ENCODE results near the gene WDR82. TPM values are rescaled to one million over a fixed set of nuclear protein-coding genes. Genes with fewer than 3 reads are reported as not detected.

WDR82 gene
- total and polyA plus RNA-seq, 2 experiments from 2014 or later: 25.2 to 71.8 TPM

DNA sequence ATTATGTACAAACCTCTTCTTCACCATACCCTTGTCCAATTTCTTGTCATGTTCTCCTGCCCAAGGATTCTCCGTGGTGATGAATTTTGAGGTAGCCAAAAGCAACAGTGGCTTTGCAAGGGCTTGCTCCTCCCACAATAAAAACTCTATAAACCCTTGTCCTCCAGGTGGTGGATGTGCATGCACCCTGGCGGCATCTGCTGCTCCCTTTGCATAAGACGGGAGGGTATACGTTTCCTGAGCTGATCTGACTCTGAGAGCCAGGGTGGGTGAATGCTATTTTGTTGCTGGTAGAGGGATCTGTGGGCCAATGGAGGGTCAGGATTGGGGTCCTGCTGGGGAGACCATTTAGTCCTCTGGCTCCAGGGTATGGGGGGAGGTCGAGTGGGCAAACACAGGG lies 43.0 kb upstream of the WDR82 start:
- Mint-ChIP-seq H3K4me3 (no peak overlapping the region), H3K27me3 (ENCODE audit: insufficient read depth, low read depth, poor library complexity) (peaks cover 11% of the 10 kb centered on the region), H3K9me3 (no peaks in the 10 kb centered on the region), H3K36me3 (ENCODE audit: low read depth) (no peaks in the 10 kb centered on the region), H3K27ac (no peak overlapping the region), H3K4me1 (peaks cover 14% of the 10 kb centered on the region)
- Histone ChIP-seq H3K4me3 (no peak overlapping the region), H3K27me3 (ENCODE audit: insufficient read depth) (peaks cover 7% of the 10 kb centered on the region; the same call in 1 of the 2 replicates), H3K79me2 (replicated peaks; ENCODE audit: insufficient read depth) (no peaks in the 10 kb centered on the region), H3F3A (replicated peaks; ENCODE audit: low read depth) (0 out of 2 replicates have a peak, but pooled peaks cover 4% of the 10 kb centered on the region), H3K4me1 (ENCODE audit: insufficient read depth) (peaks cover 5% of the 10 kb centered on the region; the same call in 1 of the 2 replicates), H3K9me2 (ENCODE audit: insufficient read depth) (no peaks in the 10 kb centered on the region), H4K20me1 (replicated peaks; ENCODE audit: insufficient read depth) (no peaks in the 10 kb centered on the region), H2AFZ (no peak overlapping the region), H3K4me2 (no peak overlapping the region), H3K27ac (ENCODE audit: low read depth) (no peak overlapping the region), H3K36me3 (ENCODE audit: insufficient read depth) (no peaks in the 10 kb centered on the region)
- ATAC-seq (no peak), DNase-seq (ENCODE audit: low spot score) (no peak)
- TF ChIP-seq ZNF331 (CRISPR knock-in tag; IDR thresholded peaks at IDR 0.05; ENCODE audit: low read depth) (no peak), POLR2AphosphoS5 (IDR thresholded peaks at IDR 0.05; ENCODE audit: low read depth) (no peak), JUNB (IDR thresholded peaks at IDR 0.05; ENCODE audit: unreplicated experiment) (no peak), NANOG (IDR thresholded peaks at IDR 0.05; ENCODE audit: borderline replicate concordance) (no peak), CREB1 (CRISPR knock-in tag; IDR thresholded peaks at IDR 0.05; ENCODE audit: low read depth) (no peak), EZH2phosphoT487 (IDR thresholded peaks at IDR 0.05; ENCODE audit: unreplicated experiment) (no peak), EZH2 (IDR thresholded peaks at IDR 0.05; ENCODE audit: low read depth, unreplicated experiment) (no peak)
- TF ChIP-seq, protein P1, sequence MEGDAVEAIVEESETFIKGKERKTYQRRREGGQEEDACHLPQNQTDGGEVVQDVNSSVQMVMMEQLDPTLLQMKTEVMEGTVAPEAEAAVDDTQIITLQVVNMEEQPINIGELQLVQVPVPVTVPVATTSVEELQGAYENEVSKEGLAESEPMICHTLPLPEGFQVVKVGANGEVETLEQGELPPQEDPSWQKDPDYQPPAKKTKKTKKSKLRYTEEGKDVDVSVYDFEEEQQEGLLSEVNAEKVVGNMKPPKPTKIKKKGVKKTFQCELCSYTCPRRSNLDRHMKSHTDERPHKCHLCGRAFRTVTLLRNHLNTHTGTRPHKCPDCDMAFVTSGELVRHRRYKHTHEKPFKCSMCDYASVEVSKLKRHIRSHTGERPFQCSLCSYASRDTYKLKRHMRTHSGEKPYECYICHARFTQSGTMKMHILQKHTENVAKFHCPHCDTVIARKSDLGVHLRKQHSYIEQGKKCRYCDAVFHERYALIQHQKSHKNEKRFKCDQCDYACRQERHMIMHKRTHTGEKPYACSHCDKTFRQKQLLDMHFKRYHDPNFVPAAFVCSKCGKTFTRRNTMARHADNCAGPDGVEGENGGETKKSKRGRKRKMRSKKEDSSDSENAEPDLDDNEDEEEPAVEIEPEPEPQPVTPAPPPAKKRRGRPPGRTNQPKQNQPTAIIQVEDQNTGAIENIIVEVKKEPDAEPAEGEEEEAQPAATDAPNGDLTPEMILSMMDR (conservative IDR thresholded peaks at IDR 0.05; ENCODE audit: low read depth in 2 of 2): no peak
- TF ChIP-seq, protein P2, sequence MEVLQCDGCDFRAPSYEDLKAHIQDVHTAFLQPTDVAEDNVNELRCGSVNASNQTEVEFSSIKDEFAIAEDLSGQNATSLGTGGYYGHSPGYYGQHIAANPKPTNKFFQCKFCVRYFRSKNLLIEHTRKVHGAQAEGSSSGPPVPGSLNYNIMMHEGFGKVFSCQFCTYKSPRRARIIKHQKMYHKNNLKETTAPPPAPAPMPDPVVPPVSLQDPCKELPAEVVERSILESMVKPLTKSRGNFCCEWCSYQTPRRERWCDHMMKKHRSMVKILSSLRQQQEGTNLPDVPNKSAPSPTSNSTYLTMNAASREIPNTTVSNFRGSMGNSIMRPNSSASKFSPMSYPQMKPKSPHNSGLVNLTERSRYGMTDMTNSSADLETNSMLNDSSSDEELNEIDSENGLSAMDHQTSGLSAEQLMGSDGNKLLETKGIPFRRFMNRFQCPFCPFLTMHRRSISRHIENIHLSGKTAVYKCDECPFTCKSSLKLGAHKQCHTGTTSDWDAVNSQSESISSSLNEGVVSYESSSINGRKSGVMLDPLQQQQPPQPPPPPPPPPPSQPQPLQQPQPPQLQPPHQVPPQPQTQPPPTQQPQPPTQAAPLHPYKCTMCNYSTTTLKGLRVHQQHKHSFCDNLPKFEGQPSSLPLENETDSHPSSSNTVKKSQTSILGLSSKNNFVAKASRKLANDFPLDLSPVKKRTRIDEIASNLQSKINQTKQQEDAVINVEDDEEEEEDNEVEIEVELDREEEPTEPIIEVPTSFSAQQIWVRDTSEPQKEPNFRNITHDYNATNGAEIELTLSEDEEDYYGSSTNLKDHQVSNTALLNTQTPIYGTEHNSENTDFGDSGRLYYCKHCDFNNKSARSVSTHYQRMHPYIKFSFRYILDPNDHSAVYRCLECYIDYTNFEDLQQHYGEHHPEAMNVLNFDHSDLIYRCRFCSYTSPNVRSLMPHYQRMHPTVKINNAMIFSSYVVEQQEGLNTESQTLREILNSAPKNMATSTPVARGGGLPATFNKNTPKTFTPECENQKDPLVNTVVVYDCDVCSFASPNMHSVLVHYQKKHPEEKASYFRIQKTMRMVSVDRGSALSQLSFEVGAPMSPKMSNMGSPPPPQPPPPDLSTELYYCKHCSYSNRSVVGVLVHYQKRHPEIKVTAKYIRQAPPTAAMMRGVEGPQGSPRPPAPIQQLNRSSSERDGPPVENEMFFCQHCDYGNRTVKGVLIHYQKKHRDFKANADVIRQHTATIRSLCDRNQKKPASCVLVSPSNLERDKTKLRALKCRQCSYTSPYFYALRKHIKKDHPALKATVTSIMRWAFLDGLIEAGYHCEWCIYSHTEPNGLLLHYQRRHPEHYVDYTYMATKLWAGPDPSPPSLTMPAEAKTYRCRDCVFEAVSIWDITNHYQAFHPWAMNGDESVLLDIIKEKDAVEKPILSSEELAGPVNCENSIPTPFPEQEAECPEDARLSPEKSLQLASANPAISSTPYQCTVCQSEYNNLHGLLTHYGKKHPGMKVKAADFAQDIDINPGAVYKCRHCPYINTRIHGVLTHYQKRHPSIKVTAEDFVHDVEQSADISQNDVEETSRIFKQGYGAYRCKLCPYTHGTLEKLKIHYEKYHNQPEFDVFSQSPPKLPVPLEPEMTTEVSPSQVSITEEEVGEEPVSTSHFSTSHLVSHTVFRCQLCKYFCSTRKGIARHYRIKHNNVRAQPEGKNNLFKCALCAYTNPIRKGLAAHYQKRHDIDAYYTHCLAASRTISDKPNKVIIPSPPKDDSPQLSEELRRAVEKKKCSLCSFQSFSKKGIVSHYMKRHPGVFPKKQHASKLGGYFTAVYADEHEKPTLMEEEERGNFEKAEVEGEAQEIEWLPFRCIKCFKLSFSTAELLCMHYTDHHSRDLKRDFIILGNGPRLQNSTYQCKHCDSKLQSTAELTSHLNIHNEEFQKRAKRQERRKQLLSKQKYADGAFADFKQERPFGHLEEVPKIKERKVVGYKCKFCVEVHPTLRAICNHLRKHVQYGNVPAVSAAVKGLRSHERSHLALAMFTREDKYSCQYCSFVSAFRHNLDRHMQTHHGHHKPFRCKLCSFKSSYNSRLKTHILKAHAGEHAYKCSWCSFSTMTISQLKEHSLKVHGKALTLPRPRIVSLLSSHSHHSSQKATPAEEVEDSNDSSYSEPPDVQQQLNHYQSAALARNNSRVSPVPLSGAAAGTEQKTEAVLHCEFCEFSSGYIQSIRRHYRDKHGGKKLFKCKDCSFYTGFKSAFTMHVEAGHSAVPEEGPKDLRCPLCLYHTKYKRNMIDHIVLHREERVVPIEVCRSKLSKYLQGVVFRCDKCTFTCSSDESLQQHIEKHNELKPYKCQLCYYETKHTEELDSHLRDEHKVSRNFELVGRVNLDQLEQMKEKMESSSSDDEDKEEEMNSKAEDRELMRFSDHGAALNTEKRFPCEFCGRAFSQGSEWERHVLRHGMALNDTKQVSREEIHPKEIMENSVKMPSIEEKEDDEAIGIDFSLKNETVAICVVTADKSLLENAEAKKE (CRISPR knock-in tag; IDR thresholded peaks at IDR 0.05): no peak

Measured in GM23338 (cell line).